ENCODE measurements around the gene BACH1.
A peak's percentile ranks its signal among the peaks of the same experiment; 100 is the strongest.

- TF ChIP-seq CTCF (IDR thresholded peaks at IDR 0.05): 0 out of 2 replicates have a peak, but pooled peaks have one; percentile 10
- TF ChIP-seq POLR2AphosphoS5 (IDR thresholded peaks at IDR 0.05; ENCODE audit: low read depth, low read length): no peak
- TF ChIP-seq REST (IDR thresholded peaks at IDR 0.05; ENCODE audit: insufficient read depth in 1 of 2, low read depth in 2 of 2, low read length in 1 of 2): no peak
- TF ChIP-seq TCF7L2 (IDR thresholded peaks at IDR 0.05; ENCODE audit: low read depth, low read length): no peak
These were observed 10.5 kb upstream of the BACH1 start for GRCh38 chr21:29288239-29288638.
